PC-3 (cell line): Measurements from ENCODE around the gene PNLDC1. TPM values are rescaled to one million over a fixed set of nuclear protein-coding genes. Genes with fewer than 3 reads are reported as not detected.

Experiments
- ATAC-seq: fragments of 200-7000 bp; cut with Tn5 transposase; 2 replicates; pipeline ENCODE4 v1.9.1; 2020; ENCODE audit warnings: mild to moderate bottlenecking, moderate library complexity
- BruUV-seq: library from RNA; stranded (reverse); fragments of 400-500 nt; replicated peaks from 2 replicates; lab custom pipeline; 2021; lab: Mats Ljungman, UMichigan
- CTCF ChIA-PET: fragments of 300-600 bp; sonication (Branson Sonifier 250); formaldehyde crosslinking; loops from one replicate; lab custom pipeline; 2022; ENCODE audit warnings: antibody characterized with exemption; lab: Charles Lee
- POLR2A ChIA-PET: fragments of 300-600 bp; sonication (Branson Sonifier 250); formaldehyde crosslinking; loops from one replicate; lab custom pipeline; 2022; ENCODE audit warnings: antibody characterized with exemption; ENCODE audit not compliant: unreplicated experiment; lab: Charles Lee
- DNase-seq: peaks from one replicate; pipeline ENCODE4 v3.0.0-alpha.2; 2015
- H2AFZ ChIP-seq: fragments of 300-600 bp; sonication (generic); 2 replicates; pipeline ENCODE4 v1.6.0; 2016; ENCODE audit warnings: antibody characterized with exemption, low read length
- H3F3A ChIP-seq: fragments of 300-600 bp; sonication (generic); one replicate; pipeline ENCODE4 v1.6.0; 2017; ENCODE audit warnings: antibody characterized with exemption, low read length, control low read depth, mild to moderate bottlenecking; ENCODE audit not compliant: unreplicated experiment
- H3K27ac ChIP-seq: fragments of 300-600 bp; sonication (generic); 2 replicates; pipeline ENCODE4 v1.5.1; 2016; ENCODE audit warnings: mild to moderate bottlenecking, low read length
- H3K27me3 ChIP-seq: fragments of 300-600 bp; sonication (generic); 2 replicates; pipeline ENCODE4 v1.6.1; 2016; ENCODE audit warnings: low read length, mixed read lengths
- H3K36me3 ChIP-seq: fragments of 300-600 bp; sonication (generic); 2 replicates; pipeline ENCODE4 v1.6.1; 2016; ENCODE audit warnings: low read depth, mixed run types, low read length, mixed read lengths
- H3K4me1 ChIP-seq: fragments of 300-600 bp; sonication (generic); 2 replicates; pipeline ENCODE4 v1.5.1; 2016; ENCODE audit warnings: low read length; ENCODE audit not compliant: insufficient read depth
- H3K4me2 ChIP-seq: fragments of 300-600 bp; sonication (generic); 2 replicates; pipeline ENCODE4 v1.6.0; 2016; ENCODE audit warnings: low read length
- H3K4me3 ChIP-seq: fragments of 300-600 bp; sonication (generic); 2 replicates; pipeline ENCODE4 v1.5.1; 2016; ENCODE audit warnings: mild to moderate bottlenecking, low read length, mixed read lengths
- H3K79me2 ChIP-seq: fragments of 300-600 bp; sonication (generic); 2 replicates; pipeline ENCODE4 v1.6.1; 2017; ENCODE audit warnings: low read length, mixed read lengths
- H3K9ac ChIP-seq: fragments of 300-600 bp; sonication (generic); 2 replicates; pipeline ENCODE4 v1.6.0; 2016; ENCODE audit warnings: mild to moderate bottlenecking, low read length
- H3K9me2 ChIP-seq: fragments of 300-600 bp; sonication (generic); replicated peaks from 2 replicates; pipeline ENCODE4 v1.6.1; 2016; ENCODE audit warnings: mixed run types, low read length, mixed read lengths
- H3K9me3 ChIP-seq: fragments of 300-600 bp; sonication (generic); 2 replicates; pipeline ENCODE4 v1.6.1; 2016; ENCODE audit warnings: low read length, mixed read lengths
- H4K20me1 ChIP-seq: fragments of 300-600 bp; sonication (generic); 2 replicates; pipeline ENCODE4 v1.6.1; 2016; ENCODE audit warnings: low read length, mixed read lengths
- EZH2 ChIP-seq: fragments of 300-600 bp; sonication (generic); IDR thresholded peaks from one replicate; pipeline ENCODE4 v1.6.1; 2017; ENCODE audit warnings: antibody characterized with exemption, mild to moderate bottlenecking, low read length; ENCODE audit not compliant: unreplicated experiment
- EZH2phosphoT487 ChIP-seq: fragments of 300-600 bp; sonication (generic); IDR thresholded peaks from 2 replicates; pipeline ENCODE4 v1.6.1; 2018; ENCODE audit warnings: mild to moderate bottlenecking, antibody characterized with exemption, low read length, borderline replicate concordance
- intact Hi-C: fragments of 100-400 bp; cut with micrococcal nuclease; formaldehyde crosslinking; loops from 2 replicates; pipeline ENCODE4 v1.9.0; 2023
- total RNA-seq: library from RNA; depleted of rRNA; stranded (reverse); fragments of >200 nt; gene quantifications from 2 replicates; pipeline ENCODE4 v1.2.3, GENCODE V29; 2014
- TF ChIP-seq, protein P1 (sequence below): fragments of 300-600 bp; sonication (generic); conservative IDR thresholded peaks from 2 replicates; pipeline ENCODE4 v1.5.1; 2017; ENCODE audit warnings: antibody characterized with exemption, low read depth, mild to moderate bottlenecking, low read length

PNLDC1 gene
- total RNA-seq, 1 experiment from 2014 or later = not detected

DNA sequence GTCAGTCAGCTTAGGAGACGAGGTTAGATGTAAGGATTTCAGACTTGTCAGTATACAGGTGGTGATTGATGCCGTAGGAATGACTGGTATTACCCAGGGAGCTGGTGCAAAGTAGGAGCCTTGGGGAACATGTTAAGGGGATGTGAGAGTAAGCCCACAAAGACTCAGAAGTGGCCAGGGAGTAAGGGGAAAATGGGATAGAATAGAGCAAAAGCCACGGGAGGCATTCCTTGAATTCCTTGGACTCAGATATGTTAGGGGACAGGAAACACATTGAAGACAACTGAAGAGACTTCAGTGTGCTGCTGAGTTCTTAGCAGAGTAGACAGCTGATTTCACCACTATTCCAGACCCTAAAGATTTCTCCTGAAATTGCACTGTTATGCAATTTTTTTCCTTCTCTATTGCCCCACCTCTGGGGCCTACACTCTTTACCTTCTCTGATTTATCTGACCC, 39.4 kb upstream of the PNLDC1 start:
- no peaks in the 10 kb centered on the region for H3K79me2 ChIP-seq

DNA sequence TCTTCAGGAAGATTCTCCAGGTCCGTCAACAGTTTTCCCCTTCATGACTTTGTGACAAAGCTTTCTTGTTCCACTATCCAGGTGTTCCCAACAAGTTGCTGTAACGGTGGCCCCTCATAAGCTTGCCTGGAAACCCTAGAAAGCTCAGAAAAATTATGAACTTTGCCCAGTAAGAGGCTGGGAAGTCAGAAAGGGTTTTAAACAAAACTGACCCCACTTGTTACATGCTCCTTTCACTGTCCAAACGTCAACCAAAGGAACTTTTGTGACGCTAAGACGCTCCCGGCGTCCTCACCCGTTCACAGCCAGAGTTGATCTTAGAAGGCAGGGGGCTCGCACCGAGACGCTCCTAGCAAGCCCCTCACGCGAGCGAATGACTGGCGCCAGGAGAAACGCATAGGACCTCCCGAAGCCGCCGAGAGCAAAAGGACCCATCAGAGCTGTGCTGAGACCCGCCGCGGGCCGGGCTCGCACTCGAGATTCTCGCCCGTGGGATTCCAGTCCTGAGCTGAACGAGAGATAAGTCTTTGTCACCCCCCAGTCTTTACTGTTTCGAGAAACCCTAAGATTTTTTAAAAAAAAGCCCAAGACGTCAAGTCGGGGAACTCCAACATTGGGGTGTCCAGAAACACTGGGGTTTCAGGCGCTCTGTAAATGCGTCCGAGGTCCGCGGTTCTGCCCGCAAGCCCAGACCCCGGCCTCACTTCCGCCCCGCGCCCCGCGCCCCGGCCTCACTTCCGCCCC, 38.8 kb upstream of the PNLDC1 start:
- H3K9ac ChIP-seq = peak overlapping the region; percentile 97
- H3K9me3 ChIP-seq = no peaks in the 10 kb centered on the region
- no peaks in the 10 kb centered on the region for H3F3A ChIP-seq
- DNase-seq (peak; percentile 11), ATAC-seq (peak; percentile 2; the same call in 1 of the 2 replicates)
- H4K20me1 ChIP-seq = no peaks in the 10 kb centered on the region
- peak overlapping the region; percentile 28 for H3K27ac ChIP-seq
- CTCF ChIA-PET = no interaction called here
- H3K4me3 ChIP-seq = peak overlapping the region; percentile 87
- peak overlapping the region; percentile 78 for H2AFZ ChIP-seq
- intact Hi-C loops = loop anchor here (2.0 kb wide), 1 partner anchor 70 kb away; no protein-coding TSS in a partner anchor
- POLR2A ChIA-PET = no interaction called here
- H3K27me3 ChIP-seq = no peaks in the 10 kb centered on the region
- TSS peak; percentile 86 for BruUV-seq
- peak overlapping the region; percentile 98 for H3K4me2 ChIP-seq
- H3K4me1 ChIP-seq = peaks cover 21% of the 10 kb centered on the region
- H3K36me3 ChIP-seq = peaks cover 8% of the 10 kb centered on the region
- H3K79me2 ChIP-seq = no peaks in the 10 kb centered on the region
- H3K9me2 ChIP-seq = no peaks in the 10 kb centered on the region
- TF ChIP-seq EZH2 = no peak

More for the DNA sequence above, 39.4 kb upstream of the PNLDC1 start:
- H3K36me3 ChIP-seq = peaks cover 14% of the 10 kb centered on the region
- CTCF ChIA-PET = no interaction called here
- H3F3A ChIP-seq = no peaks in the 10 kb centered on the region
- H3K27me3 ChIP-seq = no peaks in the 10 kb centered on the region
- no peak overlapping the region for H3K9ac ChIP-seq
- no peaks in the 10 kb centered on the region for H3K9me3 ChIP-seq
- no peaks in the 10 kb centered on the region for H4K20me1 ChIP-seq
- peaks cover 21% of the 10 kb centered on the region for H3K4me1 ChIP-seq
- ATAC-seq = no peak
- no peak overlapping the region for H3K27ac ChIP-seq
- no peaks in the 10 kb centered on the region for H3K9me2 ChIP-seq
- POLR2A ChIA-PET = no interaction called here
- no peak for TF ChIP-seq EZH2phosphoT487
- TF ChIP-seq, protein P1, sequence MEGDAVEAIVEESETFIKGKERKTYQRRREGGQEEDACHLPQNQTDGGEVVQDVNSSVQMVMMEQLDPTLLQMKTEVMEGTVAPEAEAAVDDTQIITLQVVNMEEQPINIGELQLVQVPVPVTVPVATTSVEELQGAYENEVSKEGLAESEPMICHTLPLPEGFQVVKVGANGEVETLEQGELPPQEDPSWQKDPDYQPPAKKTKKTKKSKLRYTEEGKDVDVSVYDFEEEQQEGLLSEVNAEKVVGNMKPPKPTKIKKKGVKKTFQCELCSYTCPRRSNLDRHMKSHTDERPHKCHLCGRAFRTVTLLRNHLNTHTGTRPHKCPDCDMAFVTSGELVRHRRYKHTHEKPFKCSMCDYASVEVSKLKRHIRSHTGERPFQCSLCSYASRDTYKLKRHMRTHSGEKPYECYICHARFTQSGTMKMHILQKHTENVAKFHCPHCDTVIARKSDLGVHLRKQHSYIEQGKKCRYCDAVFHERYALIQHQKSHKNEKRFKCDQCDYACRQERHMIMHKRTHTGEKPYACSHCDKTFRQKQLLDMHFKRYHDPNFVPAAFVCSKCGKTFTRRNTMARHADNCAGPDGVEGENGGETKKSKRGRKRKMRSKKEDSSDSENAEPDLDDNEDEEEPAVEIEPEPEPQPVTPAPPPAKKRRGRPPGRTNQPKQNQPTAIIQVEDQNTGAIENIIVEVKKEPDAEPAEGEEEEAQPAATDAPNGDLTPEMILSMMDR = no peak
- no peak for TF ChIP-seq EZH2
- DNase-seq = peak; percentile 37
- BruUV-seq = no TSS peak
- no peak overlapping the region for H2AFZ ChIP-seq
- peak overlapping the region; percentile 87 for H3K4me3 ChIP-seq
- H3K4me2 ChIP-seq = peak overlapping the region; percentile 98
- intact Hi-C loops = loop anchor here (2.0 kb wide), 1 partner anchor 70 kb away; no protein-coding TSS in a partner anchor

- no peaks in the 10 kb centered on the region for H3K27me3 ChIP-seq
- no peaks in the 10 kb centered on the region for H3F3A ChIP-seq
- intact Hi-C loops = loop anchor here (1.0 to 2.0 kb wide), 2 partner anchors 27 to 71 kb away; partner anchors contain the start of gene TCP1
- peak within 1 kb of the TSS; percentile 95 for H3K27ac ChIP-seq
- H3K9ac ChIP-seq = peak within 1 kb of the TSS; percentile 97
- no peaks in the 10 kb centered on the region for H3K79me2 ChIP-seq
- CTCF ChIA-PET = no interaction called here
- peaks cover 21% of the 10 kb centered on the region for H3K4me1 ChIP-seq
- no peaks in the 10 kb centered on the region for H3K9me3 ChIP-seq
- peak within 1 kb of the TSS; percentile 98 for H3K4me2 ChIP-seq
- peaks cover 3% of the 10 kb centered on the region; the same call in 1 of the 2 replicates for H3K36me3 ChIP-seq
- BruUV-seq = no TSS peak
- POLR2A ChIA-PET = no interaction called here
- peak within 1 kb of the TSS; percentile 94 for H2AFZ ChIP-seq
- ATAC-seq (peak; percentile 92), DNase-seq (peak; percentile 92)
- peak within 1 kb of the TSS; percentile 87 for H3K4me3 ChIP-seq
- no peaks in the 10 kb centered on the region for H3K9me2 ChIP-seq
- no peaks in the 10 kb centered on the region for H4K20me1 ChIP-seq
- TF ChIP-seq EZH2phosphoT487 = no peak
- TF ChIP-seq, protein P1 = no peak
- no peak for TF ChIP-seq EZH2
Observed at GRCh38 chr6:159761873-159762680, 38.0 kb upstream of the PNLDC1 start, which contains the start of gene ACAT2. TSS of gene ACAT2 (plus strand) at chr6:159762045. CDS start at chr6:159762088, 43 bp downstream.
